Measurements from ENCODE around the gene SMAD6.

Gene SMAD6

DNA sequence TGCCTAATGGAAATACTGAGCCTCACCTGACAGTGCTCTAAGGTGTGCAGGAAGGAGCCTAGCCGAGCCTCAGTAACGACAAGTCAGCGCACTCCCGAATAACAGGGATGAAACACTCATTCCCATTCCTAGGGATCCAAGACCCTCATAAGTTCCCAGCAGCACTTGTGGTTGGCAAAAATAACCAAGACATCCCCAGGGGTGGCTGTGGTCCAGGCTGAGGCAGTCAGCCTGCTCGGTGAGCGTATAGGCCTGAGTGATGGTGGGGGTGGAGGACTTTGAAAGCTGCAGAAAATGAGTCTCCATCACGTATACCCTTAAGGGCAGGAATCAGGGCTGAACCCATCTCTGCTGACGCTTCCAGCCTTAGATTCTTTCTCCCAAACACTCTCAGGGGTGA is 120.1 kb downstream of the SMAD6 start:
- DNase-seq (ENCODE audit: low spot score), result no peak
- TF ChIP-seq, protein P1, sequence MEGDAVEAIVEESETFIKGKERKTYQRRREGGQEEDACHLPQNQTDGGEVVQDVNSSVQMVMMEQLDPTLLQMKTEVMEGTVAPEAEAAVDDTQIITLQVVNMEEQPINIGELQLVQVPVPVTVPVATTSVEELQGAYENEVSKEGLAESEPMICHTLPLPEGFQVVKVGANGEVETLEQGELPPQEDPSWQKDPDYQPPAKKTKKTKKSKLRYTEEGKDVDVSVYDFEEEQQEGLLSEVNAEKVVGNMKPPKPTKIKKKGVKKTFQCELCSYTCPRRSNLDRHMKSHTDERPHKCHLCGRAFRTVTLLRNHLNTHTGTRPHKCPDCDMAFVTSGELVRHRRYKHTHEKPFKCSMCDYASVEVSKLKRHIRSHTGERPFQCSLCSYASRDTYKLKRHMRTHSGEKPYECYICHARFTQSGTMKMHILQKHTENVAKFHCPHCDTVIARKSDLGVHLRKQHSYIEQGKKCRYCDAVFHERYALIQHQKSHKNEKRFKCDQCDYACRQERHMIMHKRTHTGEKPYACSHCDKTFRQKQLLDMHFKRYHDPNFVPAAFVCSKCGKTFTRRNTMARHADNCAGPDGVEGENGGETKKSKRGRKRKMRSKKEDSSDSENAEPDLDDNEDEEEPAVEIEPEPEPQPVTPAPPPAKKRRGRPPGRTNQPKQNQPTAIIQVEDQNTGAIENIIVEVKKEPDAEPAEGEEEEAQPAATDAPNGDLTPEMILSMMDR (IDR thresholded peaks at IDR 0.05; ENCODE audit: borderline replicate concordance, control extremely low read depth, extremely low read depth, insufficient read depth, missing control alignments), result no peak
- in situ Hi-C loops (cut with MboI; ENCODE audit: low sequenced_read_pairs, unreplicated experiment), result no loop called here

DNA sequence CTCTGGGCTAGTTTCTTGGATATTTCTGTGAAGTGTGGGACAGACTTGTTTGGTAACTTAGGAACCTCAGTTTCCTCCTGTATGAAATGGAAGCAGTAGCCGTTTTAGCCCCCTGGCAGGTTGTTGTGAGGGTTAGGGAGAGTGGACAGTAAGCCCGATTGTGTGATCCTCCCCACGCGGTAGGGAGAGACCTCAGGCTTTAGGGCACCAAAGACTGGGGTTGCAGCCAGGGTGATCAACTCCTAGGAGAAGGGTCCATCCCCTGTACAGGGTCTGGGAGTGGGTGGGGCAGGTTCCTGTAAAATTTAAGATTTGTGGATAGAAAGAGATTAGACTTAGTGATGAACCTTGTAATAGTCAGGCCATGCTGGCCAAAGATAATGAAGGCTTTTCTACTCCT is 120.5 kb downstream of the SMAD6 start:
- TF ChIP-seq, protein P1 (IDR thresholded peaks at IDR 0.05; ENCODE audit: borderline replicate concordance, control extremely low read depth, extremely low read depth, insufficient read depth, missing control alignments), result no peak
- DNase-seq (ENCODE audit: low spot score), result no peak
- in situ Hi-C loops (cut with MboI; ENCODE audit: low sequenced_read_pairs, unreplicated experiment), result no loop called here

DNA sequence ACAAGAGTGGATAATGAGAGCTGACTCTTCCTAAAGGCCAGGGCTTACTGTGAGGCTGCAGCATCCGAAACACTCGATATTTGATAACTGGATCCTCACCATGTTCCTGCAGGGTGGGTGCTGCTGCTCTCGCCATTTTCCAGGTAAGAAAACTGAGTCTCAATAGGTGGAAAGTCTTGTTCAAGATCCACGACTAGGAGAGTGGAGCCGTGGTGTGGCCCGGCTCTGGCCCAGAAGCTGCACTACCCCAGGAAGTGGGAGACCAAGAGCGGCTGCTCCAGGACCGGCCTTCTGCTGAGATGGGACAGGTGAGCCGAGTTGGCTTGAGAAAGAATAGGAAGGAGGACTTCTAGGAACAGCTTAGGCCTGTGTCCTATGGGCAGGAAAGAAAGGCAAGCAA is 121.6 kb downstream of the SMAD6 start:
- DNase-seq (ENCODE audit: low spot score), result no peak
- TF ChIP-seq, protein P1 (IDR thresholded peaks at IDR 0.05; ENCODE audit: borderline replicate concordance, control extremely low read depth, extremely low read depth, insufficient read depth, missing control alignments), result no peak
- in situ Hi-C loops (cut with MboI; ENCODE audit: low sequenced_read_pairs, unreplicated experiment), result no loop called here

DNA sequence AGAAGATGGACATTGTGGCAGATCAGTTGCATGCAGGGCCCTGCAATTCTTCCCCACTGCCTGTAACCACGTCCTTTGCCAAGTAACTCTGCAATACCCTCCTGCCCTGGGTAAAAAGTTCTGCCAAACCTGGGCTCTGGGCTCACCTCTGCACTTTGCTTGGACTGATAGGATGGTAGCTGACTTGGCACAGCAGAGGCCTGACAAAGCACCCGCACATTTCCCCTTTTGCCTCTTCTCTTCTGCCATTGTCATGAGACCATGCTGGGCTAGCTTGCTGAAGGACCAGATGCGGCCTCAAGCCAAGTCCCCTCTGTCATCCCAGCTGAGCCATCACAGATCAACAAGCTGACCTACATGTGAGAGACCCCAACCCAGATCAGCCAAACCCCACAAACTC is 122.4 kb downstream of the SMAD6 start:
- in situ Hi-C loops (cut with MboI; ENCODE audit: low sequenced_read_pairs, unreplicated experiment), result no loop called here
- DNase-seq (ENCODE audit: low spot score), result no peak
- TF ChIP-seq, protein P1 (IDR thresholded peaks at IDR 0.05; ENCODE audit: borderline replicate concordance, control extremely low read depth, extremely low read depth, insufficient read depth, missing control alignments), result no peak

DNA sequence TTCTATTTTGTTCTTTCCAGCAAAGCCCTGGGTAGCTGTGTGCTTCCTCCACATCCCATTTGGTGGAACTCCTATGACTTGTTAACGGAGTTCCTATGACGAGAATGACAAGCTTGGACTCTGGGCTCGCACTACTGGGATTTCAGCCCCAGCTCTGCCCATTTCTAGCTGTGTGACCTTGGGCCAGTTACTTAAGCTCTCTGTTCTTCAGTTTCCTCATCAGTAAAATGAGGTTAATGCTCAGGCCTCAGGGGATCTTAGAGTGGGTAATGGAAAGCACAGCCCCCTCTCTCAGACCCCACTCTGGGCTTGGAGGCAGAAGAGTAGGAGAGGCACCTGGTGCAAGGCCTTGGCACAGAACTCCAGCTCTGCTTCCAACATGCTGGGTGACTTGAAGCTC is 123.1 kb downstream of the SMAD6 start:
- TF ChIP-seq, protein P1 (IDR thresholded peaks at IDR 0.05; ENCODE audit: borderline replicate concordance, control extremely low read depth, extremely low read depth, insufficient read depth, missing control alignments), result no peak
- in situ Hi-C loops (cut with MboI; ENCODE audit: low sequenced_read_pairs, unreplicated experiment), result no loop called here
- no peak for DNase-seq (ENCODE audit: low spot score)

DNA sequence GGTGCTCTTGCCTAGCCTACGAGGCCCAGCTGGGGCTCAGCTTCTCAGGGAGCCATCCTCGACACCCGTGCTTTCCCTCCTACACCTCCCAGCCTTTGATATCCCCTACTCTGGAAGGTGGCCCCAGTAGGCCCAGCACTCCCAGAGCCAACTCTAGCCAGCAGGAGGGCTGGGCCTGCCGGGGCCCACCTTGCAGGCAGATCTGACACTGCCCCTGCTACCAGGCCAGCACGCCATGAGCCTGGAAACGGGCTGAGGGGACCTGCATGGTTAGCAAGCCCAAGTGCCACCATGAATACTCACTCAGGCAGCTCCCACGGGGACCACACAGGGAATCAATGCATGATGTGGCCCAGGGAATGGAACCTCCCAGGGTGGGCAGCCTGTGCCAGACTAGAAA is 123.7 kb downstream of the SMAD6 start:
- TF ChIP-seq, protein P1 (IDR thresholded peaks at IDR 0.05; ENCODE audit: borderline replicate concordance, control extremely low read depth, extremely low read depth, insufficient read depth, missing control alignments), result no peak
- in situ Hi-C loops (cut with MboI; ENCODE audit: low sequenced_read_pairs, unreplicated experiment), result no loop called here
- no peak for DNase-seq (ENCODE audit: low spot score)

DNA sequence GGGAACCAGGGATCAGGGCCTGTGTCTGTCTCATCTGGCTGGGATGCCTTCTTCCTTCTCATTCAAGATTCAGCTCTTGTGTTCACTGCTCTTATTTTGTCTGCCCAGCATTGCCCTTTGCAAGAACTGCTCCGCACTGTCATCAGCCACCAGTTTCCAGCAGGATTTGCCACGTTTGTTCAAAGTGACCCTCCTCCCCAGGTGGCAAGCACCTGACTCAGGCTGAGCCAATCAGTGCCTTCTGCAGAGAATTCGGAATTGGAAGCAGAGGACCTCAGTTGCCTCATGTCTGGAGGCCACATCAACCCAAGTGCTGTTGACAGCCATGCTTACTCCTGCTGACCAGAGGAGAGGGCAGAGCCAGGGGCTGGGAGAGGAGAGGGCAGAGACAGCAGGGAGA is 124.5 kb downstream of the SMAD6 start:
- no peak for DNase-seq (ENCODE audit: low spot score)
- TF ChIP-seq, protein P1 (IDR thresholded peaks at IDR 0.05; ENCODE audit: borderline replicate concordance, control extremely low read depth, extremely low read depth, insufficient read depth, missing control alignments), result no peak
- in situ Hi-C loops (cut with MboI; ENCODE audit: low sequenced_read_pairs, unreplicated experiment), result no loop called here
